Measurements from ENCODE around the gene SDSL. TPM values are rescaled to one million over a fixed set of nuclear protein-coding genes. Genes with fewer than 3 reads are reported as not detected.

The SDSL gene
- total RNA-seq, 1 donor = 3.5 TPM

DNA sequence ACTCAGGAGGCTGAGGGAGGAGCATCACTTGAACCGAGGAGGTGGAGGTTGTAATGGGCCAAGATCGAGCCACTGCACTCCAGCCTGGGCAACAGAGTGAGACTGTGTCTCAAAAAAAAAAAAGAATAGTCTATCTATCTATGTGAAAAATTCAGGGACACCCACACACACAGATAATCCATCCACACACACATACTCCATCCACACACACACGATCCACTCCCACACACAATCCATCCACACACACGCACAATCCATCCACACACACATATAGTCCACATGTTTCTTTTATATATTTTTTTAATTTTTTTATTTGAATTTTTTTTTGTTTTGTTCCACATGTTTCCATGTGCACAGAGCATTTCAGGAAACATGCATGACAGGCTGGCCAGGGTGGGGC, 21.8 kb upstream of the SDSL start:
- TF ChIP-seq, protein P1, sequence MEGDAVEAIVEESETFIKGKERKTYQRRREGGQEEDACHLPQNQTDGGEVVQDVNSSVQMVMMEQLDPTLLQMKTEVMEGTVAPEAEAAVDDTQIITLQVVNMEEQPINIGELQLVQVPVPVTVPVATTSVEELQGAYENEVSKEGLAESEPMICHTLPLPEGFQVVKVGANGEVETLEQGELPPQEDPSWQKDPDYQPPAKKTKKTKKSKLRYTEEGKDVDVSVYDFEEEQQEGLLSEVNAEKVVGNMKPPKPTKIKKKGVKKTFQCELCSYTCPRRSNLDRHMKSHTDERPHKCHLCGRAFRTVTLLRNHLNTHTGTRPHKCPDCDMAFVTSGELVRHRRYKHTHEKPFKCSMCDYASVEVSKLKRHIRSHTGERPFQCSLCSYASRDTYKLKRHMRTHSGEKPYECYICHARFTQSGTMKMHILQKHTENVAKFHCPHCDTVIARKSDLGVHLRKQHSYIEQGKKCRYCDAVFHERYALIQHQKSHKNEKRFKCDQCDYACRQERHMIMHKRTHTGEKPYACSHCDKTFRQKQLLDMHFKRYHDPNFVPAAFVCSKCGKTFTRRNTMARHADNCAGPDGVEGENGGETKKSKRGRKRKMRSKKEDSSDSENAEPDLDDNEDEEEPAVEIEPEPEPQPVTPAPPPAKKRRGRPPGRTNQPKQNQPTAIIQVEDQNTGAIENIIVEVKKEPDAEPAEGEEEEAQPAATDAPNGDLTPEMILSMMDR (IDR thresholded peaks at IDR 0.05; ENCODE audit: insufficient read depth, low read depth, low read length) = no peak
- DNase-seq (ENCODE audit: low read depth) = no peak
- H3K4me3 ChIP-seq (ENCODE audit: low read depth, low read length) = no peak overlapping the region

DNA sequence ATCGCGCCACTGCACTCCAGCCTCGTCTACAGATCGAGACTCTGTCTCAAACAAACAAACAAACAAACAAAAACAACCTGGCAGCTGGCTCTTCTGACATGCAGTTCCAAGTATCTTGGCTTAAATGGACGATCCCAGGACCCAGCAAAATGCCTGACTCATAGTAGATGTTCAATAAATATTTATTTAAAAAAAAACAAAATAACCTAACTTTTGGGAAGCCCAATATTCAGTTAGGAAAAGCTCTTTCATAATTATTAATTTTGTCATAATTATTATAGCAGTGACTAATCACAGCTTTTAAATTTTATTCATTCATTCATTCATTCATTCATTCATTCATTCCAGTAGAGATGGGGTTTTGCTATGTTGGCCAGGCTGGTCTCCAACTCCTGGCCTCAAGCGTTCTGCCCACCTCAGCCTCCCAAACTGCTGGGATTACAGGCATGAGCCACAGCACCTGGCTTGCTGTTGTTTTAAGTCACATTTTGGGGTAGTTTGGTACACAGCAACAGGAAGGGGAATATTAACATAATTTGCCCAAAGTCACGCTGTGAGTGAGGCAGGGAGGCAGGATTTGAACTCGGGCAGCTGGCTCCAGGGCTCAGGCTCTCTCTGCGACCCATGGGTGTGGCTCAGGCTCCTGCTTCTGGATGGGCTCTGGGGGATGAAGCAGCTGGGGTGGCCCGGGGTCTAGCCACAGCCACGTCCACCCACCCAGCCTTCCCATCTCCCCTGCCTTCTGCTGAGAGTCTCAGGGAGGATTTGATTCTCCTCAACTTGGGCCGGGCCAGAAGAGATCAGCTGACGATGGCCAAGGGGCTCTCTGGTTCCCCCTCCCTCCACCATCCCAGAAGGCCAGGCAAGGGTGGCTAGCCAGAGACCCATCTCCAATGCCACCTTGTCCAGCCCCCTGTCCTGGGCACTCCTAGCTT, 20.8 kb upstream of the SDSL start:
- H3K4me3 ChIP-seq (ENCODE audit: low read depth, low read length) = no peak overlapping the region
- TF ChIP-seq, protein P1 (IDR thresholded peaks at IDR 0.05; ENCODE audit: insufficient read depth, low read depth, low read length) = no peak
- DNase-seq (ENCODE audit: low read depth) = no peak

DNA sequence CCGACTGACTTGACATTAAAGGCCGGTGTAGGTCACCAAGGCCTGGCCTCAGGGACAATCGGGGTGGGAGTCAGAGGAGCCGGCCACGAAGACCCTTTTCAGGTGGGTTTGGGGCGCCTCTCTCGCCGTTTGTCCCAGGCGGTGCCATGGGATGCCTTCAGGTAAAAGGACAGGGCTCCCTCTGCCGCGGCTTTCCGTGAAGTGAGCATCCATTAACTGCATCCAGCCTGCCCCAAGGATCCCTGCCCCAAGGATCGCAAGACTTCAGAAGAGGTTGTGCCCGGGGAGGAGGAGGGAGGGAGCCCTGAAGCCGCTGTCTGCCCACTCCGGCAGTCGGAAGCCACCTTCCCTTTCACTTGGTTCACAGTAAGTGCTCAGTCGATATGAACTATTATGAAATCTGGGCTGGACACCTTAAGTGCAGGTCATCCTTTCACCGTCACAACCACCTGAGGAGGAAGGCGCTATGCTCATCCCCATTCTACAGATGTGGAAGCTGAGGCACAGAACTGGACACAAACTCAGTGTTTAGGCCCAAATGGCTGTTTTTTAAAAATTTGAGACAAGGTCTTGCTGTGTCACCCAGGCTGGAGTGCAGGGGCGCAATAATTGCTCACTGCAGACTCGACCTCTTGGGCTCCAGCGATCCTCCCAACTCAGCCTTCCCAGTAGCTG, 19.5 kb upstream of the SDSL start:
- TF ChIP-seq, protein P1 (IDR thresholded peaks at IDR 0.05; ENCODE audit: insufficient read depth, low read depth, low read length) = no peak
- no peak for DNase-seq (ENCODE audit: low read depth)
- no peak overlapping the region for H3K4me3 ChIP-seq (ENCODE audit: low read depth, low read length)

DNA sequence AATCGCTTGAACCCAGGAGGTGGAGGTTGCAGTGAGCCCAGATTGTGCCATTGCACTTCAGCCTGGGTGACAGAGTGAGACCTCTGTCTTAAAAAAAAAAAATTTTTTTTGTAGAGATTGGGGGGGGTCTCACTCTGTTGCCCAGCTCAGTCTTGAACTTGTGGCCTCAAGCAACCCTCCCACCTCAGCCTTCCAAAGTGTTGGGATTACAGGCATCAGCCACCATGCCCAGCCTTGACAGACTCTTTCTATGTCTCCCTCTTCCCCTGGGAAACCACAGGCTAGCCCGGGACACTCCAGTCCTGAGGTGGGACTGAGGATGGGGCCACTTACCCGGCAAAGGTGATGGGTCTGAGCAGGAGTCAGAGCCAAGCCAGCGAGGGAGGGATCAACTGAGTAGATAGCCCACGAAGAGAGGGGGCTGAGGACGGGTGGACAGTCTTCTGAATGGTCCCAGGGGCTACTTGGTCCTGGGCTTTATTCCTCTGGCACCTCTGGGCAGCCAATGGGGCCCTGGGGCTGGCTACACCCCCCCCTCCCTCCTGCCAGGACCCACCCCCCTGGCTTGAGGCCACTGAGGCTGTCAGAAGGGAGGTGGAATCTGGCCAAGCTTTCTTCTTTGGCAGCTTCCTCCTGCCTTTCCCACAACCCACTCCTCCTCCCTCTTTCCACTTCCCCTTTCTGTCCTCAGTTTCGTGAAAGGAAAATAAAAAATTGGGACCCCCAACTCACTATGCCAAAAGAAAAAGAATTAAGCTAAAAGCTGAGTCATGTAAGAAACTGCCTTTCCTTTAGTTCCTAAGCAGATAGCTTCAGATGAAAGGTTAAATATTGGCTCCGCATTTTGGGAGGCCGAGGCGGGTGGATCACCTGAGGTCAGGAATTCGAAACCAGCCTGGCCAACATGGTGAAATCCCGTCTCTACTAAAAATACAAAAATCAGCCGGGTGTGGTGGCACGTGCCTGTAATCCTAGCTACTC, 18.5 kb upstream of the SDSL start, which contains the start of gene SDS:
SDS (minus strand) TSS at position 453 of the 981 bp plus-strand sequence. CDS start 4,179 bp downstream, outside the sequence.
- TF ChIP-seq, protein P1 (IDR thresholded peaks at IDR 0.05; ENCODE audit: insufficient read depth, low read depth, low read length) = no peak
- DNase-seq (ENCODE audit: low read depth) = peak; percentile 23
- H3K4me3 ChIP-seq (ENCODE audit: low read depth, low read length) = no peak within 1 kb of the TSS

DNA sequence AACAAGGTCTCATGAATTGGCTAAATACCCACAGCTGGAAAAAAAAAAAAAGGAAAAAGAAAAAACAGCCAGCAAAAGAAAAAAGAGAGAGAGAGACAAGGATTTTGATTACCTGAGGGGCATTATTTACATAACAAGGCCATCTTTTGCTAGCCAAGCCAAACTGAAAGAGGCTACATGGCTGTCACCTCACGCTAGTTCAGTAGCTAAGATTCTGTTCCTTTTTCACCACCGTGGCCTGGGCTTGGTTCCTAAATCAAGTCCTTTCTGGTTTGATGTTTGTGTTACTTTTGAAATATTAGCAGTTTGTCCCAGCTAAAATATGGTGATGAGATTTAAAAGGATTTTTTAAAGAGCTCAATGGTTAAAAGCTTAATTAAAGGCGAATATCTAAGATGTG, 16.5 kb upstream of the SDSL start:
- no peak for DNase-seq (ENCODE audit: low read depth)
- TF ChIP-seq, protein P1 (IDR thresholded peaks at IDR 0.05; ENCODE audit: insufficient read depth, low read depth, low read length) = no peak
- no peak overlapping the region for H3K4me3 ChIP-seq (ENCODE audit: low read depth, low read length)

Data from fibroblast of villous mesenchyme (primary cell).